COLO668 (cell line): ENCODE measurements around the gene LRSAM1.

Source experiments
- DNase-seq: peaks from one replicate; lab custom pipeline; 2025; ENCODE audit not compliant: unreplicated experiment; lab: John Stamatoyannopoulos, UW

The LRSAM1 gene

GRCh38 chr9:127450830-127451607 lies at the start of gene LRSAM1, which contains the start of gene RPL12:
Gene LRSAM1, plus strand, starts transcription at chr9:127451510. Its CDS starts 3,018 bp downstream, at chr9:127454528.
Gene RPL12, minus strand, starts transcription at chr9:127451406. Its CDS starts 89 bp downstream, at chr9:127451317.
- peak; percentile 96 for DNase-seq

DNA sequence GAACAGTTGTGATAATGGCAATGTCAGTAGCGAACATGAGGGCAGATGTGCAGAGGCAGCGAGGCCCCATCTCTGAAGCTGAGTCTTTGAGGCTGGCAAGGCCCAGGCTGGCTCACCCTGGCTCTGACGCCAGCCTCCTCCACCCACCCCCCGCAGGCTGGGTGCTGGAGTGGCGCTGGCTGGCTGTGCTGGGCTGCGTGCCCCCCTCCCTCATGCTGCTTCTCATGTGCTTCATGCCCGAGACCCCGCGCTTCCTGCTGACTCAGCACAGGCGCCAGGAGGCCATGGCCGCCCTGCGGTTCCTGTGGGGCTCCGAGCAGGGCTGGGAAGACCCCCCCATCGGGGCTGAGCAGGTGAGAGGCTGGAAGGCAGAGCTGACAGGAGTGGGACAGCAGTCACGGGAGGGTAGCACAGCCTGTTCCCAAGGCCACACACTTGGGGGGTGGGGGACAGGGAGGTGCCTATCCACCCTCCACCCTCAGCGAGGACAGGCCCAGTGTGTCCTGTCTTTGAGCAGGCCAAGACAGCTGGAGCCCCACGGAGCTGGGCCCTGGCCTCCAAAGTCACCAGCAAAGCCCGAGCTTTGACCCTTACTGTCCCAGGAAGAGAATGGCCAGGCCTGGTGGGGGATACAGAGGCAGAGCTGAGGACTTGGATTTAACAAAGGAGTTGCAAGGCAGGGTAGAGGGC lies 48.8 kb upstream of the LRSAM1 start:
- no peak for DNase-seq

GRCh38 chr9:127403507-127404192 lies 47.7 kb upstream of the LRSAM1 start:
- no peak for DNase-seq

DNA sequence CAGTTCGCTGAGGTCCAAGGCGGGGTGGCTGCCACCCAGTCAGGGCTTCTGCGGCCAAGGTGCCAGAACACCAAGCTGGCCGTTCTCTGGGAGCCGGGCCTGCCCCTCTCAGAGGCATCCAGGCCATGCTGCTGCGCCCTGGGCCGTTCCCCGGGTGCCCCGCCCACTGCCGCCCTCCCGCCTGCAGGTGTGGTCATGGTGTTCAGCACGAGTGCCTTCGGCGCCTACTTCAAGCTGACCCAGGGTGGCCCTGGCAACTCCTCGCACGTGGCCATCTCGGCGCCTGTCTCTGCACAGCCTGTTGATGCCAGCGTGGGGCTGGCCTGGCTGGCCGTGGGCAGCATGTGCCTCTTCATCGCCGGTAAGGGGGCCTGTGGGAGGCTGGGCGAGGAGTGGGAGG lies 46.7 kb upstream of the LRSAM1 start:
- DNase-seq: no peak

DNA sequence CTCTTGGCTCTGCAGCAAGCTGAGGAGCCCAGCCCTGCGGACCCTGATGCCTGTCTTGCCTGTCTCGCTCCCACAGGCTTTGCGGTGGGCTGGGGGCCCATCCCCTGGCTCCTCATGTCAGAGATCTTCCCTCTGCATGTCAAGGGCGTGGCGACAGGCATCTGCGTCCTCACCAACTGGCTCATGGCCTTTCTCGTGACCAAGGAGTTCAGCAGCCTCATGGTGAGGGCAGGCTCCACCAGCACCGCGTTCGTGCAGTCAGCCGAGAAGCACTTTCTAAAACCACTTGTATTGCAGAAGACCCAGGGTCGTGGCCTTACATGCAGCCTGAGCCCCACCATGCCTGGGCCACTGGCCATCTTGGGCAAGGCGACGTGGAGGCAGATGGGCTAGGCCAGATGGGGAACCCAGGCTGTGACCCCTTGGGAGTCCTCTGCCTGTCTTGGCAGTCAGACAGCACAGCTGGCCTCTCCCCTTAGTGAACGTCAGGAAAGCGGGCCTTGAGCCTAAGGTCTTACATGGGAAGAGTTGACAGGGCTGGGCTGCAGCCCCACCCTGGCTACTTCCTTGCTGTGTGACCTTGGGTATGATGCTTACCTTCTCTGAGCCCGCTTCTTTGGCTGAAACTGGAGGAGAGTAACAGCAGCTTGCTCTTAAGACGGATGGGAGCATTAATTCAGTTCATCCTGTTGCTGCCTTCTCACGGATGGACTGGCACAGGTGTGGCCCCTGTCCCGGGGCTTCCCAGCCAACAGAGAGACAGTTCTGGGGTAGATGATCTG lies 45.8 kb upstream of the LRSAM1 start:
- no peak for DNase-seq

DNA sequence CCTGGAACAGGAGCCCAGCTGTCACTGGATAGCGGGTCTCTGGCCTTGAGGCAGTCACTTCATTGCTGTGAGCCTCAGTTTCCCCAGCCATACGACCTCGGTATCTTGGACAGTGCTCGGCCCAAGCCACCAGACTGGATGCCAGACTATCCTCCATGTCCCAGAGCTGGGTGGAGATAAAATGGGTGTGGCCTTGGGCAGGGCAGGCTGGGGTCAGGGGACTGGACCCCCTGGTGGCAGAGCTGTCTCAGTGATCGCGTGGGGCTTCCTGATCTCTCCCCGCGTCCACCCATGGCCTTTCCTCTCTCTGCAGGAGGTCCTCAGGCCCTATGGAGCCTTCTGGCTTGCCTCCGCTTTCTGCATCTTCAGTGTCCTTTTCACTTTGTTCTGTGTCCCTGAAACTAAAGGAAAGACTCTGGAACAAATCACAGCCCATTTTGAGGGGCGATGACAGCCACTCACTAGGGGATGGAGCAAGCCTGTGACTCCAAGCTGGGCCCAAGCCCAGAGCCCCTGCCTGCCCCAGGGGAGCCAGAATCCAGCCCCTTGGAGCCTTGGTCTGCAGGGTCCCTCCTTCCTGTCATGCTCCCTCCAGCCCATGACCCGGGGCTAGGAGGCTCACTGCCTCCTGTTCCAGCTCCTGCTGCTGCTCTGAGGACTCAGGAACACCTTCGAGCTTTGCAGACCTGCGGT lies 44.4 kb upstream of the LRSAM1 start:
- DNase-seq: no peak

DNA sequence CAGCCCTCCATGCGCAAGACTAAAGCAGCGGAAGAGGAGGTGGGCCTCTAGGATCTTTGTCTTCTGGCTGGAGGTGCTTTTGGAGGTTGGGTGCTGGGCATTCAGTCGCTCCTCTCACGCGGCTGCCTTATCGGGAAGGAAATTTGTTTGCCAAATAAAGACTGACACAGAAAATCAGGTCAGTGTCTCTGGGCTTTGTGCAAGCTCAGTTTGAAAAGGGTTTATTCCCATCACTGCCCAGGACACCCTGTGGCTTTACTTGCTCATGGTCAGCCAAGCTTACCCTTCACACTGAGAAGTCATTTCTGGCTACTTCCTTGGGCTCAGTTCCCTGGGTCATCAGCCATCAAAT lies 43.8 kb upstream of the LRSAM1 start:
- no peak for DNase-seq

GRCh38 chr9:127411122-127411521 lies 40.2 kb upstream of the LRSAM1 start:
- DNase-seq: no peak

DNA sequence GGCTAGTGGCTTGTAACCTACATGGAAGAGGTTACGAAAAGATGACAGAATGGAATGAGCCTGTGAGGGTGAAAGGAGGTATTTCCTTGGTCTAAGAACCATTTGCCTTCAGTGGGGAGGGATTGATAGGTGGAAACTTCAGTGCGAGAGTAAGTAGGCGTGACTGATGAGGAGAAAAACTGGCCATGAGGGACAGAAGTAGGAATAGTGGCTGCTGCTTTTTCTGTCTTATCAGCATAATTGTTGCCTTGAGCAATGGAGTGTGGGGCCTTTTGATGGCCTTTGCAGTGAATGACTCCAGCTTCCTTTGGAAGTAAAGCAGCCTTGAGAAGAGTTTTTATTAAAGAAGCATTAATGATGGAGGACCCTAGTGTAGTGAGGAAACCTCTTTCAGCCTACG lies 36.2 kb upstream of the LRSAM1 start:
- DNase-seq: no peak

- DNase-seq: no peak
These were observed 35.7 kb upstream of the LRSAM1 start for GRCh38 chr9:127415657-127416056.

DNA sequence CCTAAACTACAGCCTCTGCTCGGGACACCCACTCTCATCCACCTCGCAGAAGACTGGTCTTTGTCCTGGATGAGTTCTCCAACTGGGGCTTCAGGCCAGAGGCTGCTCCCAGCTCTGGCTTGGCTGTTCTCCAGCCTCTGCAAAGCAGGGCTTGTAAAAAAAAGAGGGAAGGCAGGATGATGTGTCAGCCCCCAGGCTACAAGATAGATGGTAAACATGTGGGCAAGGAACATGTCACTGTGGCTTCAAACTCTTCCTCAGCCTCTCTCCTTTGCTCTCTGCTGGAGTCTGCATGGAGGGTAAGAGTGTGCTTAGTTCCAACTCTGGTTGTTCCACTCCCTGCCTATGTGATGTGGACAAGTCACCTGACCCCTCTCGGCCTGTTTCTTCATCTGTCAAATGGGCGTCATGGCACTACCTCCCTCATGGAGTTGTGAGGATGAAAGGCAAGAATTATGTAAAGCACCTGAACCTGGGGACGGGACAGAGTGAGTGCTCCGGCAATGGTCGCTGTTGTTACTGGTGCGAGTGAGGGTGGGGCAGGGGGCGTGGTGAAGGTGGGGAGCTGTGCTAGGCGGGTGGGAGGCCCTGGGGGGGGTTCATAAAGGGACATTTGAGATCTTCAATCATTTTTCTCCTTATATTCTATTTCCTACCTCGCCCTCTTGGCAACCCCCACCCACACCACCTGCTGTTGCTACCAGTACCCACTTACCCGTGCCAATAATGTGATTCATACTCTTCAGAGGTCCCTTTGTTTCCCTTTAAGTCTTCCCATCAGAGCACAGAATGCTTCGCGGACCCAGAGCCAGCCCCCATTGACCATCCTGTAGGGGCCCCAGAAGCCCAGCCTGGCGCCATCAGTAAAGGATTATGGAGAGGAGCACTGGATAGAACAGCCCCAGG lies 33.9 kb upstream of the LRSAM1 start:
- DNase-seq: no peak

DNA sequence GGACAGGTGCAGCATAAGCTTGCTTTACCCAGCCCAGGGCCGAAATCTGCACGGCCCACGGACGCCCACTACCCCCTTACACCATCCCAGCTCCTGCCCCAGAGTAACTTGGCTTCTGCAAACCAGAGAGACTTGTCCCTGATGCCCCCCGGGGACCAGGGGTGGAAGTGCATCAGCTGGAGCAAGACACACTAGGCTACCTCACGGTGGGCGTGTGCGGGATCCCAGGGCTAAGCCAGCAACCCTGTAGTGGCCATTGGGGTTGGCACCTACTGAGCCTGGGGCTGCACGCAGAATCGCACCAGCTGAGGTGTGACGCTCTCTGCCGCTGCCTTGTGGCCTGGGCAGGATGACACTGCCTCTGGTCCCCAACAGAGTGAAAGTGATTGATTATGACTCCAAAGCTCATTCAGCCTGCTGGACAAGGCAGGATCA lies 33.3 kb upstream of the LRSAM1 start:
- peak; percentile 62 for DNase-seq

DNA sequence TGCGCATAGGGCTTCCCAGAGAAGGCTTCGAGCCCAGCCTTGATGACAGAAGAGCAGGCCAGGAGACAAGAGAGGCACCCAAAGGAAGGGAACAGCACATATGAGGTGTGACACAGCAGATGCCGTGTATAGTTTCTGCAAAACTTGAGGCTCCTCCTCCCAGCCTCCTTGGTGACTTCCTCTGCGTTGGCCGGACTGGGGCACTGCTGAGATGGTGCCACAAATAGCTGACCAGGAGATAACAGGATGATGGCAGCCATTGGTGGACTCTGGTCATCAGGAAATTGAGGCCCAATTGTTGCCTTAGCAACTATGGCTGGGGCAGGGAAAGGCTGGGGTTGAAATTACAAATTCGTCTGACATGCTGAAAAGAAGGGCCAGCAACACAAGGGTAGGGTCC lies 32.0 kb upstream of the LRSAM1 start:
- no peak for DNase-seq

- no peak for DNase-seq
These were observed 30.3 kb upstream of the LRSAM1 start for GRCh38 chr9:127421057-127421456.

DNA sequence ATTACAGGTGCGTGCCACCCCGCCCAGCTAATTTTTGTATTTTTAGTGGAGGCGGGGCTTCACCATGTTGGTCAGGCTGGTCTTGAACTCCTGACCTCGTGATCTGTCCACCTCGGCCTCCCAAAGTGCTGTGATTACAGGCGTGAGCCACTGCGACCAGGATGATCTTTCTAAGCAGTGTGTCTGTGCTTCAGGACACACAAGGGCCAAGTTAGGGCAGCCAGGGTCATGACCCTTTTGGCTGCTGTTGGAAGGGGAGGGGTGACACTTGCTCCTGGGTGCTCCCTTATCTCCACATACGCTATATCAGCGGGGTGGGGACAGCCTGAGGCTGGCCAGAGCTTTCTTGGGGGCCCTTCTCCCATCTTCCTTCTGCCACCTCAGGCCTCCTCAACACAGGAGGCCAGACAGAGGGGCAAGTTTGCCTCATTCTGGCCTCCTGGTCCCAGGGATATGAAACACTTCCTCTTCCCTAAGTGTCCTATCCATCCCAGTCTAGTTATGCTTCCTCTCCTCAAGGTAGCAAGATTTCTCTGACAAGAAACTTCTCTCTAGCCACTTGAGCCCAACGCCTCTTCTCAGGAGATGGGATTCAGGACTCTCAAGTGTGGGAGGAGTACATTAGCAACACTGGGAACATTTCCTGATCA lies 29.1 kb upstream of the LRSAM1 start:
- no peak for DNase-seq

DNA sequence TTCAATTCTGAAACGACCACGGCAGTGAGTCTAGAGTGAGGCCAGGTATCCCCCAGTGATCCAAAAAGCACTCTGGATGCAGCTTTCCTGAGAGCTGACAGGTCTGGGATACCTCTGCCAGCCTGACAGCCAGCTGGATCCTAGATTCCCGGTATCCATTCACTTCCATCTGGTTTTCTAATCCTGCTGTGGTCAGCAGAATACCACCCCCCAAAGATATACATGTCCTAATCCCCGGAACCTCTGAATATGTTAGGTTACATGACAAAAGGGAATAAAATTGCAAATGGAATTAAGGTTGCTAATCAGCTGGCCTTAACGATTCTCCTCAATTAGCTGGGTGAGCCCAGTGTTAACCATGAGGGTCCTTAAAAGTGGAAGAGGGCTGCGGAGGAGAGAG lies 28.5 kb upstream of the LRSAM1 start:
- DNase-seq: no peak

DNA sequence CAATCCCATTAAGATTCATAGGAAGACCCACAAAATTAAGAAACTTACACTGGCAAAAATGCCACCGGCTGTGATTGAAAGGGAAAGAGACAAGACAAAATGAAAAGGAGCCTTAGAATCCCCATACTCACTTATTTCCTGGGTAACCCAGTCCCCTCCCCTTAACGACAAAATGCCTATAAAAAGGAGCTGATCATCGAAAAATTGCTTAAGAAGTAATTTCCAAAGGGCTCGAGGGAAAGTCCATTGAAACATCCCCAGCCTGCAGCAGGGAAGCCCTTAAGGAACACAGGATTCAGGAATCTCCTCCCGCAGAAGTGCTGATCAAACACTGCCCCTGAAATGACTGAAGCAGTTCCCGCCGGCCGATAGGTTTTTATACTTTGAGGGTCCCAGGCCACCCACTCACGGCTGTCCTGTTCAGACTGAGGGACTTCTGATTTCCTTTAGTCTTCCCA lies 27.8 kb upstream of the LRSAM1 start:
- no peak for DNase-seq

DNA sequence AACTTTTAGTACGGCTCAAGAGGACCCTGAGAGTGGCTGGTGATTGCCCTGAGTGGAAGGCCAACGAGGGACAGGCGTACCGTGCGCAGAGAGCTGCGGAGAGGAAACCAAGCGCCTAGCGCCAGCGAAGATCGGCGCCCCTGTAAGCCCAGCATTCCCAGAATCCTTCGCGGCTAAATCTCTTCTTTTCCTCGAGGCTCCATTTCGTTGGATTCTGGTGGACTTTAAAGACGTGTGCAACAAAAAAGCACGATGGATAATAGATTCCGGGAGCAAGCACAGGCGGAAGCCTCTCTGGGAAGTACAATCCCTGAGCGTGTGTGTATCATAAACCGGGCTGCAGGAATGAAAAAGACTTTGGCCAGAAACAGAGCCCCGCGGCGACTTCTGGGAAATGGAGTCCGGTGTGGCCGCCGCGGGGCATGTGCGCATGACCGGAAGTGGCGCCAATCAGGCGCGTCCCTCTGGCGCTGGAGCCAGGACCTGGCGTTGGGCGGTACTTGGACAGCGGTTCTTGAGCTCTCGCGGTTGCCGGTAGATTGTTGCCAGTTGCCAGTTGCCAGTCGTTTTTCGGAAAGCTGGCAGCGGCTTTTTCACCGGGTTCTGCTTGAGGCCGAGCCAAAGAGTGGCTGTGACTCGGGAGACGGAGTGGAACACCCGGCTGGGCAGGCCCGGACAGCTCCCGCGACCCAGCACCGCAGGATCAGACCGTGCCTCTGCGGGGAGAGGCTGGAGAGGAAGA lies 27.2 kb upstream of the LRSAM1 start, which contains the start of gene ZNF79:
ZNF79 (plus strand) TSS at position 449 of the 742 bp plus-strand sequence. CDS start 406 bp downstream, outside the sequence.
- peak; percentile 91 for DNase-seq
